Left lobe of liver (tissue), 2 donors: ENCODE data around the gene NEAT1. TPM values are rescaled to one million over a fixed set of nuclear protein-coding genes. Genes with fewer than 3 reads are reported as not detected.

Experiments used
- ATAC-seq: fragments of 200-7000 bp; cut with Tn5 transposase; one replicate; pipeline ENCODE4 v1.9.1; 2020; ENCODE audit warnings: mild to moderate bottlenecking, moderate library complexity
- DNase-seq: peaks from one replicate; pipeline ENCODE4 v3.0.0-alpha.2; 2020; ENCODE audit warnings: low spot score
- total RNA-seq: library from RNA; stranded (reverse); gene quantifications from one replicate; pipeline ENCODE4 v1.2.1, GENCODE V29; 2021
- donor health status: DM: no; HTN: no; CAD: no; lungs with moderate emphysema.
- donor health status: DM: no; HTN: yes; CAD: no.

NEAT1 gene
- 766 TPM for total RNA-seq

- DNase-seq (peak; percentile 99), ATAC-seq (peak; percentile 40)
Measured at GRCh38 chr11:65422633-65423515, at the start of gene NEAT1. Gene NEAT1 (plus strand): TSS chr11:65422798.

- DNase-seq (no peak), ATAC-seq (no peak)
Measured at GRCh38 chr11:65373839-65374580, 48.6 kb upstream of the NEAT1 start.

- ATAC-seq (no peak), DNase-seq (no peak)
Measured at GRCh38 chr11:65375012-65375411, 47.6 kb upstream of the NEAT1 start.

- ATAC-seq (no peak), DNase-seq (no peak)
Measured at GRCh38 chr11:65376138-65376713, 46.4 kb upstream of the NEAT1 start.

- DNase-seq (no peak), ATAC-seq (no peak)
Measured at GRCh38 chr11:65377036-65377435, 45.6 kb upstream of the NEAT1 start.

- no peak for DNase-seq
- ATAC-seq: no peak
Measured at GRCh38 chr11:65377777-65378176, 44.8 kb upstream of the NEAT1 start.

GRCh38 chr11:65378208-65378927 is 44.2 kb upstream of the NEAT1 start:
- no peak for ATAC-seq

GRCh38 chr11:65378928-65379638 is 43.5 kb upstream of the NEAT1 start:
- DNase-seq: no peak
- ATAC-seq: no peak

More at GRCh38 chr11:65378208-65378927, 44.2 kb upstream of the NEAT1 start:
- DNase-seq: no peak

- ATAC-seq (no peak), DNase-seq (no peak)
Measured at GRCh38 chr11:65379698-65380459, 42.7 kb upstream of the NEAT1 start.

- no peak for DNase-seq
- ATAC-seq: no peak
Measured at GRCh38 chr11:65380460-65381119, 42.0 kb upstream of the NEAT1 start.

- DNase-seq: no peak
- ATAC-seq: peak; percentile 39
Measured at GRCh38 chr11:65381716-65382032, 40.9 kb upstream of the NEAT1 start.

GRCh38 chr11:65382033-65382803 is 40.4 kb upstream of the NEAT1 start, which contains the start of gene SLC25A45:
Gene SLC25A45 (minus strand): TSS chr11:65382646. CDS start chr11:65381951, 695 bp downstream.
- DNase-seq (peak; percentile 96), ATAC-seq (peak; percentile 73)

- DNase-seq: peak; percentile 94
- peak; percentile 68 for ATAC-seq
Measured at GRCh38 chr11:65382804-65383368, 39.7 kb upstream of the NEAT1 start.

- no peak for DNase-seq
- no peak for ATAC-seq
Measured at GRCh38 chr11:65383778-65384177, 38.8 kb upstream of the NEAT1 start.

GRCh38 chr11:65384301-65384889 is 38.2 kb upstream of the NEAT1 start:
- no peak for ATAC-seq
- DNase-seq: no peak

- ATAC-seq (peak; percentile 73), DNase-seq (peak; percentile 92)
Measured at GRCh38 chr11:65386307-65387140, 36.1 kb upstream of the NEAT1 start, which contains the start of gene FRMD8. Gene FRMD8 (plus strand): TSS chr11:65386637. CDS start chr11:65387037, 400 bp downstream.
